RWPE2 (cell line): Measurements from ENCODE around the gene LYPD5.

Source experiments
- ATAC-seq: fragments of 200-7000 bp; cut with Tn5 transposase; 3 replicates; pipeline ENCODE4 v1.9.1; 2021; ENCODE audit warnings: low read depth
- DNase-seq: peaks from one replicate; pipeline ENCODE4 v3.0.0-alpha.2; 2020; ENCODE audit warnings: low spot score
- H3K27ac ChIP-seq: fragments of 450-650 bp; 2 replicates; pipeline ENCODE4 v1.5.1; 2017; ENCODE audit warnings: mild to moderate bottlenecking; ENCODE audit not compliant: poor library complexity, severe bottlenecking
- H3K27me3 ChIP-seq: fragments of 250-450 bp; sonication (Bioruptor Pico); 2 replicates; pipeline ENCODE4 v1.5.1; 2021; ENCODE audit warnings: mild to moderate bottlenecking, moderate library complexity; ENCODE audit not compliant: insufficient read depth, poor library complexity, severe bottlenecking
- H3K36me3 ChIP-seq: fragments of 250-450 bp; sonication (Bioruptor Pico); 2 replicates; pipeline ENCODE4 v1.5.1; 2020; ENCODE audit warnings: low read depth, mild to moderate bottlenecking, moderate library complexity
- H3K4me1 ChIP-seq: fragments of 250-450 bp; sonication (Bioruptor Pico); 2 replicates; pipeline ENCODE4 v1.5.1; 2021; ENCODE audit warnings: mild to moderate bottlenecking, moderate library complexity; ENCODE audit not compliant: insufficient read depth, poor library complexity, severe bottlenecking
- H3K4me3 ChIP-seq: fragments of 250-450 bp; sonication (Bioruptor Pico); 2 replicates; pipeline ENCODE4 v1.5.1; 2021; ENCODE audit warnings: mild to moderate bottlenecking, moderate library complexity; ENCODE audit not compliant: severe bottlenecking
- H3K9me3 ChIP-seq: fragments of 250-450 bp; sonication (Bioruptor Pico); 2 replicates; pipeline ENCODE4 v1.5.1; 2021; ENCODE audit warnings: mild to moderate bottlenecking, moderate library complexity; ENCODE audit not compliant: severe bottlenecking
- TF ChIP-seq, protein P1 (sequence below): fragments of 450-650 bp; IDR thresholded peaks from one replicate; pipeline ENCODE4 v1.5.1; 2017; ENCODE audit warnings: mild to moderate bottlenecking, moderate library complexity; ENCODE audit not compliant: poor library complexity, severe bottlenecking

Gene LYPD5

DNA sequence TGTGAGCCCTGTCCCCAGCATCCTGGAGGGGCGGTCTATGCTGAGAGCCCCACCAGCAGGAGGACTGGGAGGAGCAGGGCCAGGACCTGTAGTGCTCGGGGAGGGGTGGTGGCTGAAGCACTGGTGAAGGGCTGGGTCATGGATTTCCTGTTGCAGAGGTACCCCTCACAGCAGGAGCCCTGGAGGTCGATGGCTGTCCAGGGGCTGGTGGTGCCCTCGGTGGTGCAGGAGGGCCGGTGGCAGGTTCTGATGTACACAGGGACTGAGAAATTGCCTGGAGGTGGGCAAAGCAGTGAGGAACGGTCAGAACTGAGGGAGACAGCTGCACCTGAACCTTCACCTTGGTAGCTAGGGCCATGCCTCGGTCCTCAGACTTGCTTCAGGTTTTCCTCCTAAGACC is 4.7 kb downstream of the LYPD5 start:
- Histone ChIP-seq H3K9me3 (no peaks in the 10 kb centered on the region), H3K4me1 (peaks cover 8% of the 10 kb centered on the region), H3K27ac (no peak overlapping the region), H3K27me3 (no peaks in the 10 kb centered on the region), H3K36me3 (no peaks in the 10 kb centered on the region), H3K4me3 (no peak overlapping the region)
- TF ChIP-seq, protein P1, sequence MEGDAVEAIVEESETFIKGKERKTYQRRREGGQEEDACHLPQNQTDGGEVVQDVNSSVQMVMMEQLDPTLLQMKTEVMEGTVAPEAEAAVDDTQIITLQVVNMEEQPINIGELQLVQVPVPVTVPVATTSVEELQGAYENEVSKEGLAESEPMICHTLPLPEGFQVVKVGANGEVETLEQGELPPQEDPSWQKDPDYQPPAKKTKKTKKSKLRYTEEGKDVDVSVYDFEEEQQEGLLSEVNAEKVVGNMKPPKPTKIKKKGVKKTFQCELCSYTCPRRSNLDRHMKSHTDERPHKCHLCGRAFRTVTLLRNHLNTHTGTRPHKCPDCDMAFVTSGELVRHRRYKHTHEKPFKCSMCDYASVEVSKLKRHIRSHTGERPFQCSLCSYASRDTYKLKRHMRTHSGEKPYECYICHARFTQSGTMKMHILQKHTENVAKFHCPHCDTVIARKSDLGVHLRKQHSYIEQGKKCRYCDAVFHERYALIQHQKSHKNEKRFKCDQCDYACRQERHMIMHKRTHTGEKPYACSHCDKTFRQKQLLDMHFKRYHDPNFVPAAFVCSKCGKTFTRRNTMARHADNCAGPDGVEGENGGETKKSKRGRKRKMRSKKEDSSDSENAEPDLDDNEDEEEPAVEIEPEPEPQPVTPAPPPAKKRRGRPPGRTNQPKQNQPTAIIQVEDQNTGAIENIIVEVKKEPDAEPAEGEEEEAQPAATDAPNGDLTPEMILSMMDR = no peak
- ATAC-seq (no peak), DNase-seq (no peak)

DNA sequence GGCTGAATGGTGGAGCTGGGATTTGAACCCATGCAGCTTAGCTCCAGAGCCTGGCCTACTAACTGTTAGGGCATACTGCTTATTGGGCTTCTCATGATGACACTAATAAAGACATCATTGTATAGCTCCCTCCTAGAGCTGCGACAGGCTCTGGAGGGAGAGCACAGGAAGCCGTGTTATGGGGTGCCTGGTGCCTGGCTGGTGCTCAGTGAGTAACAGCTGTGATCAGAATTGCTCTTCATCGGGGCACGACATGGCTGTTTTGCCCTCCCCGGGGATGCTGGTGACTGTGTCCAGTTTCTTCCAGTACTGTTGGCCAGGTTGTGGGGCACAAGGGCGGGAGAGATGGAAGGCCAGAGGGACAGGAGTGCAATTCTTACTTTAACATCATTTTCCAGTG is 5.1 kb downstream of the LYPD5 start:
- Histone ChIP-seq H3K36me3 (no peaks in the 10 kb centered on the region), H3K27me3 (no peaks in the 10 kb centered on the region), H3K9me3 (no peaks in the 10 kb centered on the region), H3K4me1 (peaks cover 8% of the 10 kb centered on the region), H3K27ac (no peak overlapping the region), H3K4me3 (no peak overlapping the region)
- DNase-seq (no peak), ATAC-seq (no peak)
- TF ChIP-seq, protein P1 = no peak

DNA sequence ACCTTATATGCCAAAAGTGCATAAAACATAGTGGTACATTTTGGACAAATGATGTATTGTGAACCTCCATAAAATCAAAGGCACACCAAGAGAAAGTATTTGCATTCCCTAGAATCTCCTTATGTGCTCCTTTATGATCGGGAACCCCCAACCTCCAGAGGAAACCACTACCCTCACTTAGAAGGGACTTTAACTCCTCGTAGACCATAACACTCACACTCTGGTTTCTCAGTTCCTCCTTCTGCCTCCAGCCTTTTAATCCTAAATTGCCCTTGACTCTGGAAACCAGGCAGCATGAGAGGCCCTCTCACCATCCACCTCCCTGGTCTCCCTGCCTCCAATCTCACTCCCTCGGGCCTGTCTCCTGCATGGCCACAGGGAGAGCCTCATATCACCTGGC is 11.7 kb downstream of the LYPD5 start:
- no peak for ATAC-seq

DNA sequence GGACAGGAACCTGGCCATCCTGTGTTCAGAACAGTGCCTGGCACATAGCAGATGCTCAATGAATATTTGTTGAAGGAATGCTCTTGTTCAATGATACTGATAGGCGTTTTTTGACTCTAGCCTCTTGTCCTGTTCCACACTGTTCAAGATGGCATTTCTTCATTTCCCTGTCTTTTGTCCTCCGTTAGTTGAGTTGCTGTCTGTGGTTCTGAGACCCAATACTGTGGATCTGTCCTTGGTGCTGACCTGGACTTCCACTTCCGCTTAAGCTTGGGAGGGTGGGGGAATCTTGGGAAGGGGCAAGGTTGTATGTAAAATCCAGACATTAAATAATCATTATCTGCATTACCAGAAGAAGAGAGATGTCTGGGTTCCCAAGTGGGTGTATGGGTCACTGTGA is 13.2 kb downstream of the LYPD5 start:
- ATAC-seq (no peak), DNase-seq (no peak)
- Histone ChIP-seq H3K4me1 (peaks cover 12% of the 10 kb centered on the region), H3K36me3 (no peaks in the 10 kb centered on the region), H3K9me3 (no peaks in the 10 kb centered on the region), H3K27me3 (no peaks in the 10 kb centered on the region), H3K27ac (no peak overlapping the region), H3K4me3 (no peak overlapping the region)
- TF ChIP-seq, protein P1 = no peak

More for the DNA sequence above, 11.7 kb downstream of the LYPD5 start:
- Histone ChIP-seq H3K4me3 (no peak overlapping the region), H3K27me3 (no peaks in the 10 kb centered on the region), H3K9me3 (no peaks in the 10 kb centered on the region), H3K36me3 (no peaks in the 10 kb centered on the region), H3K27ac (no peak overlapping the region), H3K4me1 (no peaks in the 10 kb centered on the region)
- no peak for DNase-seq
- TF ChIP-seq, protein P1 = no peak

DNA sequence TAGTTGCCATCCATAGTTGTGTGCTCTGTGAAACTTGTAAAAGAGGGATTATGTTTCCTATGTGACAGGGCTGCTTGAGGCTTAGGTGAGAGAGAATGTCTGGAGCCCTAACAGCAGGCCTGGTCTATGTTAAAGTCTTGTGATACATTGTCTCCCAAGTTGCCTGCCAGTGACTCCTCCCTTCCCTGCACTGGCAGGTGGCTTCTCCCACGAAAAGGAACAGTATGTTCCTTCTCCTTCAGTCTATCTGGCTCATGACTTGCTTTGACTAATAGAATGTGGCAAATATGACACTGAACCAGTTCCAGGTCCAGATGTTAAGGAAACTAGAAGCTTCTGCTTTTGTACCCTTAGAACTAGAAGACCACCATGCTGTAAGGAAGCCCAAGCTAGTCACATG is 15.6 kb downstream of the LYPD5 start:
- Histone ChIP-seq H3K4me1 (peaks cover 24% of the 10 kb centered on the region), H3K27ac (no peak overlapping the region), H3K4me3 (no peak overlapping the region), H3K36me3 (no peaks in the 10 kb centered on the region), H3K27me3 (no peaks in the 10 kb centered on the region), H3K9me3 (no peaks in the 10 kb centered on the region)
- TF ChIP-seq, protein P1 = no peak
- no peak for ATAC-seq
- no peak for DNase-seq
